GM21825 (cell line): Measurements from ENCODE around the gene GGA2.
"Not testable (repeated sequence)": the region's sequence is repeated elsewhere in the genome, so short reads cannot be mapped to it uniquely, and the experiment has no call there.

ENCODE experiments used
- ATAC-seq: cut with Tn5 transposase; IDR thresholded peaks from one replicate; pipeline ENCODE4 v1.9.1; 2021; ENCODE audit warnings: mild to moderate bottlenecking, moderate library complexity; ENCODE audit not compliant: unreplicated experiment

The GGA2 gene

GRCh38 chr16:23510164-23510914 lies at the start of gene GGA2:
GGA2 (minus strand) TSS chr16:23510494; CDS start chr16:23510411, 83 bp downstream.
- ATAC-seq: peak; percentile 74

- ATAC-seq: no peak
Measured at GRCh38 chr16:23557779-23558702, 47.7 kb upstream of the GGA2 start.

GRCh38 chr16:23556881-23557778 lies 46.8 kb upstream of the GGA2 start, which contains the start of the genes EARS2 and UBFD1:
EARS2 (minus strand) TSS chr16:23557350; CDS start chr16:23557343, 7 bp downstream.
UBFD1 (plus strand) TSS chr16:23557727; CDS start chr16:23557743, 16 bp downstream.
- peak; percentile 85 for ATAC-seq

- no peak for ATAC-seq
Measured at GRCh38 chr16:23554536-23554935, 44.2 kb upstream of the GGA2 start.

- no peak for ATAC-seq
Measured at GRCh38 chr16:23552161-23552560, 41.9 kb upstream of the GGA2 start.

- no peak for ATAC-seq
Measured at GRCh38 chr16:23549938-23550337, 39.6 kb upstream of the GGA2 start.

- ATAC-seq: no peak
Measured at GRCh38 chr16:23544436-23544835, 34.1 kb upstream of the GGA2 start.

- ATAC-seq: not testable (repeated sequence)
Measured at GRCh38 chr16:23540817-23541178, 30.5 kb upstream of the GGA2 start.

GRCh38 chr16:23539984-23540816 lies 29.9 kb upstream of the GGA2 start:
- ATAC-seq: no peak

- no peak for ATAC-seq
Measured at GRCh38 chr16:23538919-23539278, 28.6 kb upstream of the GGA2 start.

GRCh38 chr16:23537390-23537789 lies 27.1 kb upstream of the GGA2 start:
- ATAC-seq: no peak

GRCh38 chr16:23535901-23536300 lies 25.6 kb upstream of the GGA2 start:
- ATAC-seq: no peak

GRCh38 chr16:23534868-23535860 lies 24.9 kb upstream of the GGA2 start:
- no peak for ATAC-seq

- ATAC-seq: no peak
Measured at GRCh38 chr16:23532448-23532847, 22.2 kb upstream of the GGA2 start.

- no peak for ATAC-seq
Measured at GRCh38 chr16:23530062-23530461, 19.8 kb upstream of the GGA2 start.

GRCh38 chr16:23528644-23529310 lies 18.5 kb upstream of the GGA2 start:
- ATAC-seq: no peak

- no peak for ATAC-seq
Measured at GRCh38 chr16:23527961-23528643, 17.8 kb upstream of the GGA2 start.

- ATAC-seq: no peak
Measured at GRCh38 chr16:23524886-23525285, 14.6 kb upstream of the GGA2 start.
